Mesenteric fat pad (tissue), 1 donor: ENCODE results near the gene PCID2. TPM values are rescaled to one million over a fixed set of nuclear protein-coding genes. Genes with fewer than 3 reads are reported as not detected.
"Not testable (repeated sequence)": the region's sequence is repeated elsewhere in the genome, so short reads cannot be mapped to it uniquely, and the experiment has no call there.

Source experiments
- DNase-seq: peaks from one replicate; pipeline ENCODE4 v3.0.0-alpha.2; 2020; ENCODE audit warnings: low spot score
- total RNA-seq: library from RNA; stranded (reverse); fragmentation: NEBNext Ultra II Directional; extraction: Animal tissue kit (Norgen Biotek cat#: 25700); gene quantifications from one replicate; pipeline ENCODE4 v1.2.1, GENCODE V29; 2021
- donor health status: DM: yes; HTN: yes; CAD: no.

PCID2 gene
- total RNA-seq, 1 donor from 2014 or later: 37.4 TPM

DNA sequence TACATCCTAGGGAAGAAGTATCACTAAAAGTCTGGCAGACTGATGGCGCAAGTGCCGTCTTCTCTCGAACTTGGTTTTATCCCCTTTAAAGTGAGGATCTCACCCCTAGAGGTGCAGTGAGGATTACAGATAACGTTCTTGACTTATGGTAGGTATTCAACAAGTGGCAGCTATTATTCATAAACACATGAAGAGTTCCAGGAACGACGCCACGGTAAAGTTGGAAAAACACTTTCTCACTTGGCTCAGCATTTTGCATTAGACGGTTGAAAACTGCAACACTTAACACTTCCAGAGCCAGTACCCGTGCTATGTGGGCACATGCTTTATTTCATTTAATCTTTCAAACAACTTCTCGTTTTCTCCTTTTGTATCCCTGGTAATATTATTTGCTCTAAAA lies 41.3 kb downstream of the PCID2 start:
- no peak for DNase-seq

GRCh38 chr13:113166681-113167080 lies 41.8 kb downstream of the PCID2 start:
- no peak for DNase-seq

DNA sequence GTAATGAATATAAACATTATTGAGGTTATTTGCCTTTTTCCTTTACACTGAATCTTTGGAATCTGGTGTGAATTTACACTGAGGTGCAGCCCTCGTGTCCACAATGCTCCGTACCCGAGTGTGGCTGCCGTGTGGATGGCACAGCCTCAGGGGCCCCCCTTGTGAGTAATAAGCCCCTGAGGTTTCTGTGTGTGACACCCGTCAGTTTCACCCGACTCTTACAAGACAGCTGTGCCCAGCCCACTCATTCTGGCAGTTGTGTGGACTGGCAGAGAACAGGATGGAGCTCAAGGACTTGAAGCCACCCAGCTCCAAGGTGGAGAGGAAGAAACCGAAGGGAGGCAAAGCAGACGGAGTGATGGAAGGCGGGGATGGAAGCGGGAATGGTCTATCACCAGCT lies 42.2 kb downstream of the PCID2 start:
- no peak for DNase-seq

DNA sequence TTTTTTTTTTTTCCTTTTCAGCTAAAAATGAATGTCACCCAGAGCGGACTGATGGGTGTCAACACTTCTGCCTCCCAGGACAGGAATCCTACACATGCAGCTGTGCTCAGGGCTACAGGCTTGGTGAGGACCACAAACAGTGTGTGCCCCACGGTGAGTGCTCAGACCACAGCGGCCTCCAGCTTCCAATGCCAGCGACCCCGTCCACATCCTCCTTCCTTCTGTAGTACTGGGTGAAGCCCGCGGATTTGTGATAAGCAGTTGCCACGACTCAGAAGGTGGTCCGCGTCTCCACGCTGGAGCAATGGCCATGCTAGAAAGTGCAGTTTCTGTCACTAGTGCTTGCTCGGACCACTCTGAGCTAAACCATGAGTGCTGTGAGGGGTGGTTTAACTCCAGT lies 44.0 kb downstream of the PCID2 start:
- DNase-seq: no peak

DNA sequence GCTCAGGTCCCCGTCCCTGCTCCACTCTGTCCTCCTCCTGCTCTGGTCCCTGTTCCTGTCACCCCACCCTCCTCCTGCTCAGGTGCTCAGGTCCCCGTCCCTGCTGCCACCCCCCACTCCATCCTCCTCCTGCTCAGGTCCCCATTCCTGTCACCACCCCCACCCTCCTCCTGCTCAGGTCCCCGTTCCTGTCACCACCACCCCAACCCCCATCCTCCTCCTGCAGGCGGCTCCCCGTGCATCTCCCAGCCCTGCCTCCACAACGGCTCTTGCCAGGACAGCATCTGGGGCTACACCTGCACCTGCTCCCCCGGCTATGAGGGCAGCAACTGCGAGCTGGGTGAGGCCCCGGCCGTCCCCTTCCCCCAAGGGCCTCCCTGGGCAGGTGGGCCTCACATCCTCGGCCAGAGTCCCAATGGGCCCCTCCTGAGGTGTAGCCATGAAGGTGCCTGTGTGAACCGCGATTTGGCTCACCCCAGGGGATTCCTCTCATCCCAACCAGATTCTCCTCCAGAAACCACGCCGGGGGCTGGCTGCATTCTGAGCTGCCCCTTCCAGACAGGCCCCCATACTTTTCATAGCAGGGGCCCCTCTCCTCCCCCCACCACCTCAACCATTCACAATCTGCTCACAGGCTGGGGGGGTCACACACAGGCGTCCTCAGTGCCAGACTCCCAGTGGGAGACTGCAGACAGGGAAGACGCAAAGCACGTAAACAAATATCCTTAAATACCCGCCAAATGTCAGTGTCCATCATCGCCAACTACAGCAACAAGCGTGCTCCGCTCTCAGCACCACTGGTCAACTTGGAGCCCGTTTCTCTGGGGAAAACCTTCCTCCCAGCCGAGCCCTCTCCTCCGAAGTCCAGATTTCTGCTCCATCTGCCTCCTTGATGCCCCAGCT lies 45.4 kb downstream of the PCID2 start:
- no peak for DNase-seq

DNA sequence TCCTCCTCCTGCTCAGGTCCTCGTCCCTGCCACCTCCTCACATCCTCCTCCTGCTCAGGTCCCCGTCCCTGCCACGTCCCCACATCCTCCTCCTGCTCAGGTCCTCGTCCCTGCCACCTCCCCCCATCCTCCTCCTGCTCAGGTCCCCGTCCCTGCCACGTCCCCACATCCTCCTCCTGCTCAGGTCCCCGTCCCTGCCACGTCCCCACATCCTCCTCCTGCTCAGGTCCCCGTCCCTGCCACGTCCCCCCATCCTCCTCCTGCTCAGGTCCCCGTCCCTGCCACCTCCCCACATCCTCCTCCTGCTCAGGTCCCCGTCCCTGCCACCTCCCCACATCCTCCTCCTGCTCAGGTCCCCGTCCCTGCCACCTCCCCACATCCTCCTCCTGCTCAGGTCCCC lies 46.5 kb downstream of the PCID2 start:
- DNase-seq: not testable (repeated sequence)

- DNase-seq: no peak
These were observed 47.0 kb downstream of the PCID2 start for GRCh38 chr13:113161433-113161832.

GRCh38 chr13:113160983-113161382 lies 47.5 kb downstream of the PCID2 start:
- no peak for DNase-seq

- DNase-seq: no peak
These were observed 48.8 kb downstream of the PCID2 start for GRCh38 chr13:113159701-113160100.

DNA sequence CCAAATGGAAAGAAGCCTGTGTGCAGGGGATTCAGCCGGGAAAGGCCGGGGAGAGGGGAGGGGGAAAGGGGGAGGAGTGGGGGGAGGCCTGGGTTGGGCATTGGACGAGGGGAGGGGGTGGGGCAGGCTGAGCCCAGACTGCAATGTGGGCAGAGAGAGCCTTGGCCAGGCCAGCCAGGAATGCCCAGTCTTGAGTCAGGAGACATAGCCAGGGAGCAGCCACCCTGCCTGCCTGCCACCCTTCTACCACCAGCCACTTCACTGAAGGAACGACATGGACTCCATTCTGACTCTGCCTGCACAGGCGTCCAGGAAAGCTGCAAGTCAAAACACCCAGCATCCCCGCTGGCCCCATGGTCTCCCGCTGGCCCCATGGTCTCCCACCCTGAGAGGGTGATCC lies 49.5 kb downstream of the PCID2 start:
- DNase-seq: no peak

DNA sequence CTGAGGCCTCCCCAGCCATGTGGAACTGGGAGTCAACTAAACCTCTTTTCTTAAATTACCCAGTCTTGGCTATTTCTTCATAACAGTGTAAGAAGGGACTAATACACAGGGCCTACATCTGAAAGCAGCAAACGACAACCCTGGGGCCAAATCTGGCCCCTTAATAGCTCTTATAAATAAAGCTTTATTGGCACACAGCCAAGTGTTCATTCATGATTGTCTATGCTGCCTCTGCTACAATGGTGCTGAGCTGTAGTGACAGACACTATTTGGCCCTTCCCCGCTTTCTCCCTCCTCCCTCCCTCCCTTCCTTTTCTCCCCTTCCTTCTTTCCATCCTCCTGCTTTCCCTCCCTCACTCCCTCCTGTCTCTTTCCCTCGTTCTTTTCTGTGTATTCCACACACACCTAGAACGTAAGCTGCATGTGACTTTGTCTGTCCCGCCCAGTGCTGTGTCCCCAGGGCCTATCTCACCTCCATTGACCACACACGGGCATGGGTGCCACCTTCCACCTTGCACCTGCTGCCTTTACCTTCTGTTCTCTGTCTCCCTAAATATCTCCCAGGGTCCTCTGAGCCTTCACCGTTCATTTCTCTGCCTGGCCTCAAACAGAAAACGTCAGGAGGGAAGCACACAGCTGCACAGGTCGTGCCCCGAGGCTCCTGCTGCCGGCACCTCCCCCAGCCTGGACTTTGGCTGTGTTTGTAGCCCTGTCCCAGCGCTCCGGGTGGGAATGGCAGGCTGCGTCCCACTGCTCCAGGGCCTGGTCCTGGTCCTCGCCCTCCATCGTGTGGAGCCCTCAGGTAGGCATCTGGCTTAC lies 50.3 kb downstream of the PCID2 start, which contains the start of gene PROZ:
TSS of gene PROZ (plus strand) at position 720 of the 819 bp plus-strand sequence. CDS start at position 733, 13 bp downstream.
- DNase-seq: no peak

DNA sequence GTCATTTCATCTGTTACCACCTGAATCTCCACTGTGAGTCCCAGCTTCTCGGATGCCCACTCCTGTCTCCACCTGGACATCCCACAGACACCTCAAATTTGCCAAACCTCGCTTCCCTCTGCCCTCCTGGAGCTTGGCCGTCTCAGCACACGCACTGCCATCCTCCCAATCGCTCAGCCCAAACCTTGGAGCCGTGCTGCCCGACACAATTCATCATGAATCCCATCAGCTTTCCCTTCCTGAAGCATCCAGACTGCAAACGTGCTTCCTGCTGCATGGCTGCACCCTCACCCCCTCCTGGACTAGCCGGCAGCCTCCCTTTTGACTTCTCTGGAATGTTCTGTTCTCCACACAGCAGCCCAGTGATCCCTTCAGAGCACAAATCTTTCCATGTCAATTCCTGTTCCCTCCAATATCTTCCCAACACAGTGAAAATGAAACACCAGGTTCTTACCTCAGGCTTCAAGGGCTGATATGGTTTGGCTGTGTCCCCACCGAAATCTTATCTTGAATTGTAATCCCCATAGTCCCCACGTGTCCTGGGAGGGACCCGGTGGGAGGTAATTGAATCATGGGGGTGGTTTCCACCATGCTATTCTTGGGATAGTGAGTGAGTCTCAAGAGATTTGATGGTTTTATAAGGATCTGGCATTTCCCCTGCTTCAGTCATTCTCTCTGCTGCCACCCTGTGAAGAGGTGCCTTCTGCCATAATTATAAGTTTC lies 51.1 kb downstream of the PCID2 start:
- no peak for DNase-seq

GRCh38 chr13:113155982-113156655 lies 52.4 kb downstream of the PCID2 start:
- no peak for DNase-seq

- DNase-seq: no peak
These were observed 53.3 kb downstream of the PCID2 start for GRCh38 chr13:113155201-113155600.

GRCh38 chr13:113153810-113154748 lies 54.4 kb downstream of the PCID2 start:
- no peak for DNase-seq

- no peak for DNase-seq
These were observed 55.3 kb downstream of the PCID2 start for GRCh38 chr13:113152984-113153809.

- DNase-seq: no peak
These were observed 55.8 kb downstream of the PCID2 start for GRCh38 chr13:113152691-113152983.

DNA sequence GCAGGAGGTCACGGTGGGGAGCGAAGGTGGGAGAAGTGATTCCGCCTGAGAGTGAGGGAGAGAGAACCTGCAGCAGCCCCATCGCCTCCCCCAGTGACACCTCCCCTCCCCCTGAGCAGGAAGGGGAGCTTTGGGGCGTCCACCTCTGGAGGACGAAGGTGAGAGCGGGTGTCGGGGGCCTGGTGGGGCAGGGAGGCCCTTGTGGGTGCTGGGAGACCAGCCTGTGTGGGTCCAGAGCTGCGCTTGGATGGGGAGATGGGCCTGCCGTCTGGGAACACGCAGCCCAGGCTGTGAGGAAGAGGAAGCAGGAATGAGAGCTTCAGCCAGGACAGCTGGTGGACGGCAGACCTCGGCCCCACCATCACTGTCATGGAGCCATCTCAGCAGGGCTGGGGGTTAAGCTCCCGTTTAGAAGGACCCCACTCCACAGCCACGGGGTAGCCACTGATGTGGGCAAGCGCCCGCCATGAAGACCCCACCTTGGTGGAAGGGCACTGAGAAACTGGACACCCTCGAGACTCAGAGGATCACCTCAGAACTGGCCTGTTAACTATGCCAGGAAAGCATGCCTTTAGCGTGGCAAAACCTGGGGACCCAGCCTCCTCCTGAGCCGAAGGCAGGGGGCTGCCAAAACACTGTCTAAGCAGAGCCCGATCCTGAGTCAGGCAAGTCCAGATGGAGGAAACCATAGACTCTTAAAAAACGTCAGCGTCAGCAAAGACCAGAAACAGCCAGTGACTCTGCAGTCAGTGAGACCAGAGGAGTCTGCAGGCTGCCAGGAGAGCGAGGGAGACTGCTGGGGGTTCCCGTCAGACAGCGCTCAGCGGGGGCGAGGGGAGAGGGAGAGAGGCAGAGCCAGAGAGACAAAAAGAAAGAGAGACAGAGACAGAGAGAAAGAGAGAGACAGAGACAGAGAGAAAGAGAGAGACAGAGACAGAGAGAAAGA lies 56.5 kb downstream of the PCID2 start:
- DNase-seq: no peak
